ENCODE results near the gene RPL7L1. TPM values are rescaled to one million over a fixed set of nuclear protein-coding genes. Genes with fewer than 3 reads are reported as not detected.
"Not testable (repeated sequence)": the region's sequence is repeated elsewhere in the genome, so short reads cannot be mapped to it uniquely, and the experiment has no call there.

Gene RPL7L1
- total RNA-seq, 1 experiment from 2014 or later = 103 TPM

DNA sequence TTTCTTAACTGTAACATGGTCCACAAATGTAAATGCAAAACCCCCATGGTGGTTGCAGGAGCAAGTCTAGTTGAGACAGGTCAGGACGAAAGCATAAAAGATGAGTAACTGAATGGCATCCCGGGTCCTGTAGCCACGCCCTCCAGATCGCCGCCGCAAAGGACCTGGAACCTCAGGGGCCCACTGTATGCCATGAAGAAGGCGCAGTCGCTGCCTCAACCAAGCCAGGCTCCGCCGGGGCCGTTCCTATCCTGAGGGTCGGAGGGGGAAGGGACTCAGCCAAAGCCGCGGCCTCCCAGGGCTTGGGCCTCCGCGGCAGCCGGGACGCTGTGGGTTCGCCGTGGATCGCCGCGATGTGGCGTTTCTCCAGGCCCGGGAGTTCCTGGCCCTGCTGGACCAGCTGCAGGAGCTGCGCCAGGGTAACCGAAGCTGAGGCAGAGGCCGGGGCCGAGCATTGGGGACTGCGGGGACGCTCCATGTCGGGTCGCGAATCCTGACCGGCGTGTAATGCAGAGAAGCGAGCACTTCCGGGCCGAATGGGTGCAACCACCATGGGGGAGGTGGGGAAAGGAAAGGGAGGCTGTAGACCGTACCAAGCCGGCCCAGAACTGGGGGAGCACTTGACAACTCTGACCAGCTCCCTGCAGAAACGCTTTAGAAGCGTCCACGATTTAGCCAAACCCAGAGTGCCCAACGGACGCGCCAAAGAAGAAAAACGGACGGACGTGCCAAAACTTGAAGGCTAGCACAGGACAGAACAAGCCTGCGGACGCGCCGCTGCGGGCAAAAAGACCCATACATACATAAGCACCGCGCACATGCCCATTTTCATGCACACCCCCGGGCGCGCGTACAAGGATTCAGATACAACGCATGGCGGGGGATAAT lies 11.1 kb downstream of the RPL7L1 start:
- no peaks in the 10 kb centered on the region; the same call in 1 of the 2 replicates for H3K36me3 ChIP-seq (ENCODE audit: control insufficient read depth, insufficient read depth, low read length)
- peak overlapping the region; percentile 94 for H3K4me3 Mint-ChIP-seq (ENCODE audit: unreplicated experiment)
- H3K9me3 Mint-ChIP-seq (ENCODE audit: unreplicated experiment) = no peaks in the 10 kb centered on the region
- no peaks in the 10 kb centered on the region for H3K9me3 ChIP-seq
- H3K4me1 ChIP-seq = 0 out of 2 replicates have a peak, but pooled peaks cover 5% of the 10 kb centered on the region
- intact Hi-C loops (cut with micrococcal nuclease; ENCODE audit: unreplicated experiment) = loop anchor here (1.0 to 5.0 kb wide), 2 partner anchors 11 to 143 kb away; partner anchors contain the start of genes RPL7L1 and TBCC
- H3K4me3 ChIP-seq (ENCODE audit: low read depth, low read length) = peak overlapping the region; percentile 73
- peaks cover 44% of the 10 kb centered on the region for H3K36me3 Mint-ChIP-seq (ENCODE audit: insufficient read depth, unreplicated experiment)
- peaks cover 15% of the 10 kb centered on the region for H3K4me1 Mint-ChIP-seq (ENCODE audit: low read depth, unreplicated experiment)
- ChIA-PET CTCF (interaction anchor here (0.6 to 1.0 kb wide), 2 partner anchors 11 to 216 kb away, joined by 4 to 9 read pairs; partner anchors contain the start of gene RPL7L1), POLR2A (interaction anchor here (0.5 to 1.9 kb wide), 7 partner anchors 11 to 230 kb away, joined by 3 to 13 read pairs (median 4); partner anchors contain the start of genes CNPY3, CUL7, KLHDC3 and RPL7L1)
- no peaks in the 10 kb centered on the region for H3K27me3 Mint-ChIP-seq (ENCODE audit: insufficient read depth, unreplicated experiment)
- peak; percentile 95 to 96 for DNase-seq
- no peak for TF ChIP-seq CTCF (IDR thresholded peaks at IDR 0.05; ENCODE audit: insufficient read depth in 1 of 2, low read depth in 1 of 2, low read length in 1 of 2, severe bottlenecking in 1 of 2, unreplicated experiment in 1 of 2)
- BruUV-seq (replicated peaks) = TSS peak; percentile 89
- peak overlapping the region; percentile 89 for H3K27ac Mint-ChIP-seq (ENCODE audit: unreplicated experiment)
- no peaks in the 10 kb centered on the region for H3K27me3 ChIP-seq (replicated peaks; ENCODE audit: control insufficient read depth, insufficient read depth, low read length)

DNA sequence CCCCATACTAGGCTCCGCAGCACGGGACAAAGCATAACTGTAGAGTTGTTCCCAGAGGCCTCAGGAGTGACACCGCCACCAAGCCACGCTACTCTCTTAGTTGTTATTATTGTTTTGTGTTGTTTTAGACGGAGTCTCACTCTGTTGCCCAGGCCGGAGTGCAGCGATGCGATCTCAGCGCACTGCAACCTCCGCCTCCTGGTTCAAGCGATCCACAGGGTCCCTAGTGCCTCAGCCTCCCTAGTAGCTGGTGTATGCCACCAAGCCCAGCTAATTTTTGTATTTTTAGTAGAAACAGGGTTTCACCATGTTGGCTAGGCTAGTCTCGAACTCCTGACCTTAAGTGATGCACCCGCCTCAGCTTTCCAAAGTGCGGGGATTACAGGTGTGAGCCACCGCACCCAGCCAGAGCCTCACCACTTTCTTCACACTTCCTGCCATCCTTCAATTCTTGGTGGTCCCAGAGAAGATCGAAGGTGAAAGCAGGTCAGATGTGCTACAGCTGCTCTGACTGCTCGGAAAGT lies 11.8 kb downstream of the RPL7L1 start:
- Histone ChIP-seq H3K9me3 (no peaks in the 10 kb centered on the region), H3K4me1 (0 out of 2 replicates have a peak, but pooled peaks cover 5% of the 10 kb centered on the region), H3K27me3 (replicated peaks; ENCODE audit: control insufficient read depth, insufficient read depth, low read length) (no peaks in the 10 kb centered on the region), H3K4me3 (ENCODE audit: low read depth, low read length) (peak overlapping the region; percentile 73), H3K36me3 (ENCODE audit: control insufficient read depth, insufficient read depth, low read length) (no peaks in the 10 kb centered on the region)
- Mint-ChIP-seq H3K4me3 (ENCODE audit: unreplicated experiment) (peak overlapping the region; percentile 94), H3K36me3 (ENCODE audit: insufficient read depth, unreplicated experiment) (peaks cover 37% of the 10 kb centered on the region), H3K9me3 (ENCODE audit: unreplicated experiment) (no peaks in the 10 kb centered on the region), H3K4me1 (ENCODE audit: low read depth, unreplicated experiment) (peaks cover 15% of the 10 kb centered on the region), H3K27ac (ENCODE audit: unreplicated experiment) (peak overlapping the region; percentile 89), H3K27me3 (ENCODE audit: insufficient read depth, unreplicated experiment) (no peaks in the 10 kb centered on the region)
- DNase-seq = no peak
- BruUV-seq (replicated peaks) = no TSS peak
- CTCF ChIA-PET = interaction anchor here (1.0 kb wide), 1 partner anchor 12 kb away, joined by 9 read pairs; the partner anchor contains the start of gene RPL7L1
- TF ChIP-seq CTCF (IDR thresholded peaks at IDR 0.05; ENCODE audit: insufficient read depth in 1 of 2, low read depth in 1 of 2, low read length in 1 of 2, severe bottlenecking in 1 of 2, unreplicated experiment in 1 of 2) = no peak
- intact Hi-C loops (cut with micrococcal nuclease; ENCODE audit: unreplicated experiment) = loop anchor here (5.0 kb wide), 1 partner anchor 144 kb away; the partner anchor contains the start of gene TBCC
- POLR2A ChIA-PET = interaction anchor here (0.5 to 1.9 kb wide), 4 partner anchors 12 to 231 kb away, joined by 3 to 13 read pairs (median 4); partner anchors contain the start of genes CUL7 and RPL7L1

- Mint-ChIP-seq H3K36me3 (ENCODE audit: insufficient read depth, unreplicated experiment) (peaks cover 16% of the 10 kb centered on the region), H3K4me1 (ENCODE audit: low read depth, unreplicated experiment) (peaks cover 15% of the 10 kb centered on the region)
- DNase-seq; H3K4me3 Mint-ChIP-seq (ENCODE audit: unreplicated experiment); H3K27ac Mint-ChIP-seq (ENCODE audit: unreplicated experiment); H3K36me3 ChIP-seq (ENCODE audit: control insufficient read depth, insufficient read depth, low read length); BruUV-seq (replicated peaks); CTCF ChIA-PET; POLR2A ChIA-PET; H3K9me3 Mint-ChIP-seq (ENCODE audit: unreplicated experiment); H3K4me3 ChIP-seq (ENCODE audit: low read depth, low read length); H3K9me3 ChIP-seq; H3K27me3 Mint-ChIP-seq (ENCODE audit: insufficient read depth, unreplicated experiment); H3K4me1 ChIP-seq; H3K27me3 ChIP-seq (replicated peaks; ENCODE audit: control insufficient read depth, insufficient read depth, low read length): not testable (repeated sequence)
- intact Hi-C loops (cut with micrococcal nuclease; ENCODE audit: unreplicated experiment) = loop anchor here (5.0 kb wide), 1 partner anchor 147 kb away; the partner anchor contains the start of gene TBCC
Observed at GRCh38 chr6:42894041-42894828, 14.8 kb downstream of the RPL7L1 start.
